GM12878 (cell line): Measurements from ENCODE around the gene NAA30. TPM values are rescaled to one million over a fixed set of nuclear protein-coding genes. Genes with fewer than 3 reads are reported as not detected.

Experiments used
- ATAC-seq: fragments of 200-7000 bp; cut with Tn5 transposase; 3 replicates; pipeline ENCODE4 v1.9.1; 2020; ENCODE audit warnings: mild to moderate bottlenecking, moderate library complexity
- BruUV-seq: library from RNA; stranded (reverse); fragments of 400-500 nt; replicated peaks from 2 replicates; lab custom pipeline; 2021; lab: Mats Ljungman, UMichigan
- CTCF ChIA-PET: fragments of 300-600 bp; sonication (Branson Sonifier 250); formaldehyde crosslinking; extraction: SDS; loops from one replicate; lab custom pipeline; 2021; ENCODE audit warnings: inconsistent platforms; lab: Yijun Ruan, JAX
- POLR2A ChIA-PET: fragments of 350-600 bp; formaldehyde crosslinking; extraction: SDS; loops from one replicate; lab custom pipeline; 2021; ENCODE audit warnings: inconsistent platforms; lab: Charles Lee
- RAD21 ChIA-PET: fragments of 300-600 bp; sonication (Branson Sonifier 250); formaldehyde crosslinking; loops from one replicate; lab custom pipeline; 2023; ENCODE audit warnings: antibody characterized with exemption; ENCODE audit not compliant: unreplicated experiment; lab: Charles Lee
- SMC1A ChIA-PET: fragments of 300-600 bp; sonication (Branson Sonifier 250); formaldehyde crosslinking; loops from one replicate; lab custom pipeline; 2023; ENCODE audit not compliant: unreplicated experiment, uncharacterized antibody; lab: Charles Lee
- DNase-seq: peaks from one replicate; pipeline ENCODE4 v3.0.0-alpha.2; 2011; ENCODE audit warnings: low read depth, low spot score
- FAIRE-seq: peaks from 3 replicates; lab custom pipeline; 2011; peaks lifted over from hg19 to GRCh38; lab: Jason Lieb, UNC
- H2AFZ ChIP-seq: 2 replicates; pipeline ENCODE4 v1.6.0; 2011; ENCODE audit warnings: low read depth, low read length, control low read depth; ENCODE audit not compliant: control insufficient read depth
- H3K27ac ChIP-seq: 2 replicates; pipeline ENCODE4 v1.5.1; 2011; ENCODE audit warnings: control low read depth; ENCODE audit not compliant: control insufficient read depth, insufficient read depth
- H3K27me3 ChIP-seq, 2 experiments: replicated peaks in 1 of 2; 2 replicates each; pipeline versions ENCODE4 v1.6.0 to v1.6.1; 2011; ENCODE audit warnings: low read length in 1 of 2; ENCODE audit not compliant: control insufficient read depth in 2 of 2, insufficient read depth in 2 of 2
- H3K36me3 ChIP-seq, 2 experiments: 2 replicates each; pipeline ENCODE4 v1.5.1; 2011; ENCODE audit warnings: low read length in 1 of 2; ENCODE audit not compliant: control insufficient read depth in 2 of 2, insufficient read depth in 2 of 2
- H3K4me1 ChIP-seq: 2 replicates; pipeline ENCODE4 v1.6.1; 2011; ENCODE audit warnings: mild to moderate bottlenecking, low read length, moderate library complexity, mixed read lengths; ENCODE audit not compliant: control insufficient read depth, insufficient read depth
- H3K4me2 ChIP-seq: 2 replicates; pipeline ENCODE4 v1.6.0; 2011; ENCODE audit warnings: control low read depth; ENCODE audit not compliant: control insufficient read depth, insufficient read depth
- H3K4me3 ChIP-seq: fragments of 200-600 bp; sonication (generic); 2 replicates; pipeline ENCODE4 v1.5.1; 2016
- H3K79me2 ChIP-seq: 2 replicates; pipeline ENCODE4 v1.6.0; 2011; ENCODE audit warnings: low read length; ENCODE audit not compliant: control insufficient read depth, insufficient read depth
- H3K9ac ChIP-seq: 2 replicates; pipeline ENCODE4 v1.8.0; 2011; ENCODE audit warnings: low read length, control low read depth, mixed read lengths; ENCODE audit not compliant: control insufficient read depth, insufficient read depth
- H3K9me3 ChIP-seq: replicated peaks from 3 replicates; pipeline ENCODE4 v1.5.1; 2011; ENCODE audit warnings: mild to moderate bottlenecking, low read length; ENCODE audit not compliant: control insufficient read depth, insufficient read depth
- H4K20me1 ChIP-seq: 2 replicates; pipeline ENCODE4 v1.6.0; 2011; ENCODE audit not compliant: control insufficient read depth, insufficient read depth
- BACH1 ChIP-seq: fragments of 450-650 bp; IDR thresholded peaks from 2 replicates; pipeline ENCODE4 v1.6.1; 2017; ENCODE audit warnings: mild to moderate bottlenecking, borderline replicate concordance
- BHLHE40 ChIP-seq, 2 experiments: fragments of 450-650 bp in 1 of 2; IDR thresholded peaks; 2 replicates each; pipeline ENCODE4 v1.6.1; 2011 to 2017; ENCODE audit warnings: low read depth in 2 of 2, borderline replicate concordance in 1 of 2, improper control_type of control experiment in 1 of 2, low read length in 1 of 2, mild to moderate bottlenecking in 1 of 2
- EGR1 ChIP-seq, 2 experiments: IDR thresholded peaks; 1 replicate in 1 of 2; 2 replicates in 1 of 2; pipeline ENCODE4 v1.6.1; 2011 to 2012; ENCODE audit warnings: low read depth in 2 of 2, low read length in 2 of 2, borderline replicate concordance in 1 of 2, mild to moderate bottlenecking in 1 of 2, moderate library complexity in 1 of 2
- HCFC1 ChIP-seq: fragments of 150-350 bp; IDR thresholded peaks from 2 replicates; pipeline ENCODE4 v1.6.1; 2014; ENCODE audit warnings: low read length
- IKZF2 ChIP-seq, 2 experiments: fragments of 450-650 bp; IDR thresholded peaks; 2 replicates each; pipeline ENCODE4 v1.6.1; 2017; ENCODE audit warnings: mild to moderate bottlenecking in 2 of 2, moderate library complexity in 2 of 2
- NFYB ChIP-seq: IDR thresholded peaks from 2 replicates; pipeline ENCODE4 v1.6.1; 2011; ENCODE audit warnings: low read depth, mild to moderate bottlenecking, low read length, improper control_type of control experiment, moderate library complexity; ENCODE audit not compliant: insufficient read depth
- RBBP5 ChIP-seq: fragments of 200-600 bp; sonication (generic); conservative IDR thresholded peaks from 2 replicates; pipeline ENCODE4 v1.6.1; 2016
- SREBF2 ChIP-seq: IDR thresholded peaks from 2 replicates; pipeline ENCODE4 v1.6.1; 2012; ENCODE audit warnings: mild to moderate bottlenecking, low read length
- WRNIP1 ChIP-seq: IDR thresholded peaks from 2 replicates; pipeline ENCODE4 v1.6.1; 2011; ENCODE audit warnings: low read depth, low read length, improper control_type of control experiment, borderline replicate concordance
- ZSCAN29 ChIP-seq: fragments of 450-650 bp; IDR thresholded peaks from 2 replicates; pipeline ENCODE4 v1.6.1; 2017; ENCODE audit warnings: mild to moderate bottlenecking, moderate library complexity
- WGBS: methylation state at CpG from one replicate; pipeline ENCODE4 v1.1.6; 2016; ENCODE audit warnings: low lambda C conversion rate; ENCODE audit not compliant: insufficient replicate concordance, insufficient coverage; ENCODE audit errors: missing lambda C conversion rate; 5-methylcytosine and 5-hydroxymethylcytosine counted together
- in situ Hi-C: fragments of 300-500 bp; cut with MboI; formaldehyde crosslinking; loops from 9 replicates; pipeline ENCODE4 v1.14.3; 2018; ENCODE audit warnings: mixed read lengths
- intact Hi-C: fragments of 100-400 bp; cut with micrococcal nuclease; formaldehyde crosslinking; loops from one replicate; pipeline ENCODE4 v1.14.2; 2022; ENCODE audit not compliant: unreplicated experiment
- polyA plus RNA-seq, 11 experiments: library from polyadenylated mRNA; depleted of rRNA in 4 of 11; unstranded in 6 of 11; stranded (reverse) in 5 of 11; fragments of >200 nt; fragmentation: Nextera tagmentation in 4 of 11; fragmentation: Illumina TruSeq in 1 of 11; extraction: Ambion mirVana in 4 of 11; extraction: Trizol in 1 of 11; gene quantifications; 1 replicate in 1 of 11; 2 replicates in 10 of 11; pipeline versions ENCODE4 v1.2.1 to v1.2.3, GENCODE V29; 2011 to 2016; ENCODE audit warnings: inconsistent platforms in 2 of 11, missing spikeins in 2 of 11, low read depth in 1 of 11
- total RNA-seq, 4 experiments: library from RNA; depleted of rRNA in 3 of 4; stranded (reverse); fragments of >200 nt in 3 of 4; fragmentation: Illumina TruSeq in 1 of 4; extraction: Trizol in 1 of 4; gene quantifications; 2 replicates each; pipeline versions ENCODE4 v1.2.1 to v1.2.3, GENCODE V29; 2013 to 2021

NAA30 gene
- total and polyA plus RNA-seq, 10 of the 15 experiments (the other 5 are each of a cell fraction or from before 2014, with no cell fraction given) = 4.5 to 15.6 (median 10.5) TPM

GRCh38 chr14:57400556-57401494, 10.4 kb downstream of the NAA30 start (continued):
- TF ChIP-seq EGR1 (IDR thresholded peaks at IDR 0.05; ENCODE audit: borderline replicate concordance in 1 of 2, low read depth in 2 of 2, low read length in 2 of 2) (no peak), SREBF2 (no peak), ZSCAN29 (no peak), RBBP5 (no peak), IKZF2 (IDR thresholded peaks at IDR 0.05) (no peak), WRNIP1 (no peak), HCFC1 (no peak)

DNA sequence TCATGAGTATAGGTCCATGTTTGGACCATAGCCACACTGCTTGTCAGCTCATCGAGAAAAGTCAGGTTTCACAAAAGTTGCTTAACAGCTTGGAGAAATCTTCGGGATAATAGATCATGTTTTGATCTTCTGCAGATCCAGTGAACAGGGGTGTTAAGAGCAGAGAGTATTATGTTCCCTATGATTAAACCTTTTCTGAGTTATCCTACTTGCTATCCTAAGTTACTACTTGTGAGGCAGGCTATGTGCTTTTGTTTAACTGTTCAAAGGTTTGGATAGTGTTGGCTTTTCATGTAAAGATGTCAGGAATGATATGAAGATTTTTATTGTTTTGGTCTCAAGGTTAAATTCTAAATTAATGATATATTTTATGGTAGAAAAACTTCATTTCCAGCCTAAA, 11.1 kb downstream of the NAA30 start:
- DNase-seq (no peak), FAIRE-seq (no peak), ATAC-seq (no peak)
- no peak overlapping the region for H3K9ac ChIP-seq
- H3K4me1 ChIP-seq = no peaks in the 10 kb centered on the region
- no peak overlapping the region for H3K4me3 ChIP-seq
- H3K79me2 ChIP-seq = no peaks in the 10 kb centered on the region; the same call in 1 of the 2 replicates
- ChIA-PET RAD21 (no interaction called here), POLR2A (no interaction called here), CTCF (no interaction called here), SMC1A (interaction anchor here (1.0 kb wide), 1 partner anchor 12 kb away, joined by 4 read pairs; no protein-coding TSS in a partner anchor)
- H3K27me3 ChIP-seq = no peaks in the 10 kb centered on the region
- H3K27ac ChIP-seq = no peak overlapping the region
- TF ChIP-seq BHLHE40 (IDR thresholded peaks at IDR 0.05; ENCODE audit: borderline replicate concordance in 1 of 2, low read depth in 2 of 2, low read length in 1 of 2) (no peak), NFYB (no peak), BACH1 (no peak)
- H4K20me1 ChIP-seq = no peaks in the 10 kb centered on the region
- intact Hi-C loops (no loop called here), in situ Hi-C loops (no loop called here)
- H3K4me2 ChIP-seq = no peak overlapping the region
- no peaks in the 10 kb centered on the region; a peak in 2 of 4 replicates for H3K36me3 ChIP-seq
- no peak overlapping the region for H2AFZ ChIP-seq
- WGBS = 94% methylated on average over 2 of the region's 2 CpGs
- no peaks in the 10 kb centered on the region for H3K9me3 ChIP-seq
- BruUV-seq = no TSS peak
